ENCODE data around the gene TDRD6. TPM values are rescaled to one million over a fixed set of nuclear protein-coding genes. Genes with fewer than 3 reads are reported as not detected.
"Not testable (repeated sequence)": the region's sequence is repeated elsewhere in the genome, so short reads cannot be mapped to it uniquely, and the experiment has no call there.

Gene TDRD6
- total RNA-seq: under 1 TPM; 0.06 to 0.79 (median 0.29) TPM
- 1 to 10 TPM in 1 of 2 donors, under 1 TPM in 1; 0.42 to 1.2 TPM for polyA plus RNA-seq

- H3K9me3 ChIP-seq: no peaks in the 10 kb centered on the region
- ATAC-seq (no peak), DNase-seq (peak in 1 of 6 donors; percentile 67), FAIRE-seq (no peak)
- WGBS, 2 donors: 79 to 88% methylated on average over 37 to 41 of the region's 41 CpGs
- H3K36me3 ChIP-seq: no peaks in the 10 kb centered on the region
- intact Hi-C loops (cut with DNase I): no loop called here
- H3K4me1 ChIP-seq: no peaks in the 10 kb centered on the region
- no peak within 1 kb of the TSS for H3K27ac ChIP-seq
- no peak for TF ChIP-seq CTCF (IDR thresholded peaks at IDR 0.05)
- H3K27me3 ChIP-seq: no peaks in the 10 kb centered on the region
- H3K4me3 ChIP-seq: no peak within 1 kb of the TSS
Observed at GRCh38 chr6:46687619-46688097, at the start of gene TDRD6. TSS of gene TDRD6 (plus strand) at chr6:46687885. CDS start at chr6:46688129, 244 bp downstream.

- Histone ChIP-seq H3K36me3 (no peaks in the 10 kb centered on the region), H3K4me1 (no peaks in the 10 kb centered on the region), H3K27ac (no peak overlapping the region), H3K4me3 (no peak overlapping the region), H3K27me3 (no peaks in the 10 kb centered on the region), H3K9me3 (no peaks in the 10 kb centered on the region)
- ATAC-seq (no peak), FAIRE-seq (no peak), DNase-seq (no peak)
- intact Hi-C loops (cut with DNase I): no loop called here
- no peak for TF ChIP-seq CTCF (IDR thresholded peaks at IDR 0.05)
- 97 to 100% methylated on average over 1 of the region's 1 CpG for WGBS, 2 donors
Observed at GRCh38 chr6:46637933-46638332, 49.8 kb upstream of the TDRD6 start.

GRCh38 chr6:46638650-46639049 is 49.0 kb upstream of the TDRD6 start:
- WGBS, 2 donors: 90 to 96% methylated on average over 2 of the region's 2 CpGs
- no peak for FAIRE-seq
- no peak for TF ChIP-seq CTCF (IDR thresholded peaks at IDR 0.05)
- Histone ChIP-seq H3K4me3 (no peak overlapping the region), H3K9me3 (no peaks in the 10 kb centered on the region), H3K36me3 (no peaks in the 10 kb centered on the region), H3K4me1 (no peaks in the 10 kb centered on the region), H3K27me3 (no peaks in the 10 kb centered on the region), H3K27ac (no peak overlapping the region)
- no peak for DNase-seq
- intact Hi-C loops (cut with DNase I): no loop called here
- no peak for ATAC-seq

GRCh38 chr6:46642928-46643751 is 44.5 kb upstream of the TDRD6 start:
- ATAC-seq (no peak), FAIRE-seq (no peak), DNase-seq (no peak)
- Histone ChIP-seq H3K4me3 (no peak overlapping the region), H3K27ac (no peak overlapping the region), H3K4me1 (no peaks in the 10 kb centered on the region), H3K27me3 (no peaks in the 10 kb centered on the region), H3K36me3 (no peaks in the 10 kb centered on the region), H3K9me3 (no peaks in the 10 kb centered on the region)
- no peak for TF ChIP-seq CTCF (IDR thresholded peaks at IDR 0.05)
- intact Hi-C loops (cut with DNase I): no loop called here
- 87 to 92% methylated on average over 4 of the region's 4 CpGs for whole genome bisulfite sequencing, 2 donors

GRCh38 chr6:46645265-46645664 is 42.4 kb upstream of the TDRD6 start:
- 92 to 94% methylated on average over 1 of the region's 1 CpG for WGBS, 2 donors
- TF ChIP-seq CTCF (IDR thresholded peaks at IDR 0.05): no peak
- ATAC-seq: no peak
- Histone ChIP-seq H3K36me3 (no peaks in the 10 kb centered on the region), H3K9me3 (no peaks in the 10 kb centered on the region), H3K27me3 (no peaks in the 10 kb centered on the region), H3K4me3 (no peak overlapping the region), H3K4me1 (no peaks in the 10 kb centered on the region), H3K27ac (no peak overlapping the region)
- no peak for DNase-seq
- no peak for FAIRE-seq
- intact Hi-C loops (cut with DNase I): no loop called here

- H3K4me3 ChIP-seq; intact Hi-C loops (cut with DNase I); H3K27ac ChIP-seq; DNase-seq; H3K9me3 ChIP-seq; FAIRE-seq; H3K27me3 ChIP-seq; H3K36me3 ChIP-seq; ATAC-seq: not testable (repeated sequence)
- 92 to 95% methylated on average over 3 of the region's 4 CpGs for WGBS, 2 donors
- peaks cover 0 to 10% (median 0%) of the 10 kb centered on the region in 3 donors for H3K4me1 ChIP-seq
Observed at GRCh38 chr6:46648108-46648507, 39.6 kb upstream of the TDRD6 start.

Data from pancreas (tissue), 10 donors.